ENCODE data around the gene DOP1B.

DOP1B gene

DNA sequence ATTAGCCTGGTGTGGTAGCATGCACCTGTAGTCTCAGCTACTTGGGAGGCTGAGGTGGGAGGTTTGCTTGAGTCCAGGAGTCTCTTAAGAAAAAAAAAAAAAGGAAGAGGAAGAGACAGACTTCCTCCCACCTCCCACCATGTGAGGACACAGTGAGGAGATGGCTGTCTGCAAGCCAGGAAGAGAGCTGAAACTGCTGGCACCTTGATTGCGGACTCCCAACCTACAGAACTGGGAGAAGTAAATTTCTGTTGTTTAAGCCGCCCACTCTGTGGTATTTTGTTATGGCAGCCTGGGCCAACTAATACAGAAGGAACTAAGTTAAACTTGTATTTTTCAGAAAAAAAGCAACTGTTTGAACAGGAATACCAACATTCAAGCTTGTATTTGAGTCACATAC is 21.7 kb downstream of the DOP1B start:
- H3K4me3 ChIP-seq (ENCODE audit: low read length) = no peak overlapping the region
- DNase-seq (ENCODE audit: low read depth) = no peak
- H3K36me3 ChIP-seq (ENCODE audit: control insufficient read depth, insufficient read depth, low read length, severe bottlenecking) = no peaks in the 10 kb centered on the region
- H3K27me3 ChIP-seq (replicated peaks; ENCODE audit: control insufficient read depth, insufficient read depth, low read length) = no peaks in the 10 kb centered on the region
- no peak overlapping the region for H3K9ac ChIP-seq (ENCODE audit: low read length)
- H3K4me1 ChIP-seq (ENCODE audit: control insufficient read depth, insufficient read depth, low read length) = peaks cover 7% of the 10 kb centered on the region
- H3K9me3 ChIP-seq (ENCODE audit: control insufficient read depth, low read length) = no peaks in the 10 kb centered on the region

DNA sequence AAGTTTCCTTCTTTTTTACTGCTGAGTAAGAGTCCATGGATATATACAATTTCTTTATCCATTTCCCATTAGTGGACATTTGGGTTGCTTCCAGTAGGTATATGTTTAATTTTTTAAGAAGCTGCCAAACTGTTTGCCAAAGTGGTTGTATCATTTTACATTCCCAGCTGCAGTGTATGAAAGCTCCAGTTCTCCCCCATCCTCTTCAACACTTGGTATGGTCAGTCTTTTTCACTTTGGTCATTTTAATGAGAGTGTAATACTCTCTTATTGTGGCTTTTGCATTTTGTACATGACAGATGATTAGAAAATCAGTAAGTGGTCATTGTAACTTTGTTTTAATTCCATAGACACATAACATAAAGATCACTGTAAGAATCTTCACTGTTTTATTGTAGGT is 22.5 kb downstream of the DOP1B start:
- DNase-seq (ENCODE audit: low read depth) = no peak
- no peaks in the 10 kb centered on the region for H3K27me3 ChIP-seq (replicated peaks; ENCODE audit: control insufficient read depth, insufficient read depth, low read length)
- H3K9ac ChIP-seq (ENCODE audit: low read length) = no peak overlapping the region
- no peaks in the 10 kb centered on the region for H3K9me3 ChIP-seq (ENCODE audit: control insufficient read depth, low read length)
- H3K4me1 ChIP-seq (ENCODE audit: control insufficient read depth, insufficient read depth, low read length) = peaks cover 10% of the 10 kb centered on the region
- H3K4me3 ChIP-seq (ENCODE audit: low read length) = no peak overlapping the region
- H3K36me3 ChIP-seq (ENCODE audit: control insufficient read depth, insufficient read depth, low read length, severe bottlenecking) = no peaks in the 10 kb centered on the region

DNA sequence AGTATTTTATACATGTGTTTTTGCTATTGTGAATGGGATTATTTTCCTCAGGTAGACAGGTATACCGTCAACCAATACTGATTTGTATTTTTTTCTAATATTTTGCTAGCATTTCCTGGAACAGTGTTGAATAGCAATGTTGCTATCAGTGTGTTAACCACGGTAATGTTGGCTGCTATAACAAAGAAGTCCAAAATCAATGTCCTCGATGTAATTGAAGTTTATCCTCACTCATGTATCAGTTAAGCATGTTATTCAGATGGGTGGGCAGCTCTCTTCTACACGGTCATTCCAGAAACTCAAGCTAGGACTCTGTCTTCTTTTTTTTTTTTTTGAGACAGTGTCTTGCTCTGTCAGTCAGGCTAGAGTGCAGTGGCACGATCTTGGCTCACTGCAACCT is 24.3 kb downstream of the DOP1B start:
- Histone ChIP-seq H3K27me3 (replicated peaks; ENCODE audit: control insufficient read depth, insufficient read depth, low read length) (no peaks in the 10 kb centered on the region), H3K9ac (ENCODE audit: low read length) (no peak overlapping the region), H3K4me1 (ENCODE audit: control insufficient read depth, insufficient read depth, low read length) (peaks cover 10% of the 10 kb centered on the region), H3K9me3 (ENCODE audit: control insufficient read depth, low read length) (no peaks in the 10 kb centered on the region), H3K4me3 (ENCODE audit: low read length) (no peak overlapping the region), H3K36me3 (ENCODE audit: control insufficient read depth, insufficient read depth, low read length, severe bottlenecking) (no peaks in the 10 kb centered on the region)
- DNase-seq (ENCODE audit: low read depth) = no peak

DNA sequence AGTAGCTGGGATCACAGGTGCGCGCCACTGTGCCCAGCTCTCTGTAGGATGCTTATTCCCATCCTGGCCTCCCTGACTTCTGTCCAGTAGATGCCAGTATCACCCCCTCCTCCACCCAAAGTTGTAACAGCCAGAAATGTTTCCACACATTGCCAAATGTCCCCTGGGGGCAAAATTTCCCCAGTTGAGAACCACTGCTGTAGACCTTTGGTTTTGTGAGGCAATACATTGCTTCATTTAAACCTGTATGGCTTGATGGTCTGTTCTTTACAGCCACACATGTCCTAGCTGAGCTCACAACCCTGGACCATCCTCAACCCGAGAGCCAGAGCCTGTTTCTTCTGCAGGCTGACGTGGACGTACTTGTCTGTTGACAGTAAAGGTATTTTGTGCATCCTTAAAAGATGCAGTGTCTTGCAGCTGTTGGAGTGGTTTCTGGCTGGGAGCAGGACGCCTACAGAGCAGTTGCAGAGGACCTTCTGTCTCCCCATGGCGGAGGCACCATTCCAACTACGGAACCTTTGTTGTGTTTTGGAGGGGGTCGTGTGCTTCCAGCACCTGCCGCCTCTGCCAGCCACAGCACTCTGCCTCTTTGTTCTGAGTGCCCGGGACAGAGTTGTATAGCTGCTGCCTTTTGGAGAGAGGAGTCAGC is 26.6 kb downstream of the DOP1B start:
- Histone ChIP-seq H3K36me3 (ENCODE audit: control insufficient read depth, insufficient read depth, low read length, severe bottlenecking) (no peaks in the 10 kb centered on the region), H3K4me1 (ENCODE audit: control insufficient read depth, insufficient read depth, low read length) (peaks cover 10% of the 10 kb centered on the region), H3K27me3 (replicated peaks; ENCODE audit: control insufficient read depth, insufficient read depth, low read length) (no peaks in the 10 kb centered on the region), H3K9ac (ENCODE audit: low read length) (no peak overlapping the region), H3K9me3 (ENCODE audit: control insufficient read depth, low read length) (no peaks in the 10 kb centered on the region), H3K4me3 (ENCODE audit: low read length) (no peak overlapping the region)
- peak; percentile 61 for DNase-seq (ENCODE audit: low read depth)

DNA sequence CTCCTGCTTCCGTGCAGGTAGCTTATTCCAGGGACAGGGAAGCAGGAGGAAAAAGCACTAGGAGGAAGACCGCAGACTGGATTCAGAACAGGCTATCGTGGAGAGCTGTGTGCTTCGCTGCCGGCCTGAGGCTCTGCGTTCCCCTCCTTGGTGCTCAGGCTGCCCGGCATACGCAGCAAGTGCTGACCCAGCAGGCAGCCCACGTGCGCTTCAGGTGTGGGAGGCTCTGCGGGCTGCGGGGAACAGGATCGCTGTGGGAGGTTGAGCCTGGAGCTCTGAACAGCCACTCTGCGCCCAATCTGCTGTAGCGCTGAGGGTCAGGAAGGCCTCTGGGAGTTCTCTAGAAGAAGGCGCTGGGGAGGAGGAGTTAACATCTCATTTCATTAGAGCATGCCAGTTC is 27.9 kb downstream of the DOP1B start:
- Histone ChIP-seq H3K9me3 (ENCODE audit: control insufficient read depth, low read length) (no peaks in the 10 kb centered on the region), H3K4me1 (ENCODE audit: control insufficient read depth, insufficient read depth, low read length) (peaks cover 10% of the 10 kb centered on the region), H3K27me3 (replicated peaks; ENCODE audit: control insufficient read depth, insufficient read depth, low read length) (no peaks in the 10 kb centered on the region), H3K36me3 (ENCODE audit: control insufficient read depth, insufficient read depth, low read length, severe bottlenecking) (no peaks in the 10 kb centered on the region), H3K9ac (ENCODE audit: low read length) (no peak overlapping the region), H3K4me3 (ENCODE audit: low read length) (no peak overlapping the region)
- no peak for DNase-seq (ENCODE audit: low read depth)

DNA sequence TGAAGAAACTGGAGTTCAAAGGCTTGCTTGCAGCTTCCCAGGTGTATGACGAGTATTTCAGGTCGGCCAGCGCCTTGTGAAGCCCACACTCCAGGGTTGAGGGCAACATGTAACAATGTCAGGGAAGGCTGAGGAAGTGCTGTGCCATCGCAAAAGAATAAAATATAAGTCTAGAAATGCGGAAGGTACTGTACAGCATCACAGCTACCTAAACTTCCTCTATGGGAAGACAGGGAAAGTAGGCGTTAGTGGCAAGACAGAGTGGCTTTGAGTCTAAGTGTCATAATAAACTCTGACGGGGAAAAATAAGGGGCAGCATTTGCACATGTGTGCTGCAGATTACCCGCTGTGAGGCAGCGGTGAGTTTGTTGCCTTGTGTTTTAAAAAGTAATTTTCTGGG is 28.9 kb downstream of the DOP1B start:
- Histone ChIP-seq H3K4me1 (ENCODE audit: control insufficient read depth, insufficient read depth, low read length) (peaks cover 10% of the 10 kb centered on the region), H3K9ac (ENCODE audit: low read length) (no peak overlapping the region), H3K36me3 (ENCODE audit: control insufficient read depth, insufficient read depth, low read length, severe bottlenecking) (no peaks in the 10 kb centered on the region), H3K9me3 (ENCODE audit: control insufficient read depth, low read length) (no peaks in the 10 kb centered on the region), H3K27me3 (replicated peaks; ENCODE audit: control insufficient read depth, insufficient read depth, low read length) (no peaks in the 10 kb centered on the region), H3K4me3 (ENCODE audit: low read length) (no peak overlapping the region)
- DNase-seq (ENCODE audit: low read depth) = no peak

DNA sequence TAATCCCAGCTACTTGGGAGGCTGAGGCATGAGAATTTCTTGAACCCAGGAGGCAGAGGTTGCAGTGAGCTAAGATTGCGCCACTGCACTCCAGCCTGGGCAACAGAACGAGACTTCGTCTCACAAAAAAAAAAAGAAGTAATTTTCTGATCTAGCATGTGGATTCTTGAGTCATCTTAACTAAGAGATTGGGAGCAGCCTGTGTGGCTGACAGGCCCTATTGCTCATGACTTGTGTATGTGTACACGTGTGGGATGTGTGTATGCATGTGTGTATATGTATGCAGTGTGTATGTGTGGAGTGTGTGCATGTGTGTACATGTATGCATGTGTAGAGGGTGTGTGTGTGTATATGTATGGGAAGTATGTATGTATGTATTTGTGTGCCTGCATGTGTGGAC is 29.5 kb downstream of the DOP1B start:
- no peak overlapping the region for H3K4me3 ChIP-seq (ENCODE audit: low read length)
- H3K9me3 ChIP-seq (ENCODE audit: control insufficient read depth, low read length) = no peaks in the 10 kb centered on the region
- H3K4me1 ChIP-seq (ENCODE audit: control insufficient read depth, insufficient read depth, low read length) = peaks cover 10% of the 10 kb centered on the region
- no peaks in the 10 kb centered on the region for H3K36me3 ChIP-seq (ENCODE audit: control insufficient read depth, insufficient read depth, low read length, severe bottlenecking)
- no peaks in the 10 kb centered on the region for H3K27me3 ChIP-seq (replicated peaks; ENCODE audit: control insufficient read depth, insufficient read depth, low read length)
- no peak for DNase-seq (ENCODE audit: low read depth)
- H3K9ac ChIP-seq (ENCODE audit: low read length) = no peak overlapping the region

DNA sequence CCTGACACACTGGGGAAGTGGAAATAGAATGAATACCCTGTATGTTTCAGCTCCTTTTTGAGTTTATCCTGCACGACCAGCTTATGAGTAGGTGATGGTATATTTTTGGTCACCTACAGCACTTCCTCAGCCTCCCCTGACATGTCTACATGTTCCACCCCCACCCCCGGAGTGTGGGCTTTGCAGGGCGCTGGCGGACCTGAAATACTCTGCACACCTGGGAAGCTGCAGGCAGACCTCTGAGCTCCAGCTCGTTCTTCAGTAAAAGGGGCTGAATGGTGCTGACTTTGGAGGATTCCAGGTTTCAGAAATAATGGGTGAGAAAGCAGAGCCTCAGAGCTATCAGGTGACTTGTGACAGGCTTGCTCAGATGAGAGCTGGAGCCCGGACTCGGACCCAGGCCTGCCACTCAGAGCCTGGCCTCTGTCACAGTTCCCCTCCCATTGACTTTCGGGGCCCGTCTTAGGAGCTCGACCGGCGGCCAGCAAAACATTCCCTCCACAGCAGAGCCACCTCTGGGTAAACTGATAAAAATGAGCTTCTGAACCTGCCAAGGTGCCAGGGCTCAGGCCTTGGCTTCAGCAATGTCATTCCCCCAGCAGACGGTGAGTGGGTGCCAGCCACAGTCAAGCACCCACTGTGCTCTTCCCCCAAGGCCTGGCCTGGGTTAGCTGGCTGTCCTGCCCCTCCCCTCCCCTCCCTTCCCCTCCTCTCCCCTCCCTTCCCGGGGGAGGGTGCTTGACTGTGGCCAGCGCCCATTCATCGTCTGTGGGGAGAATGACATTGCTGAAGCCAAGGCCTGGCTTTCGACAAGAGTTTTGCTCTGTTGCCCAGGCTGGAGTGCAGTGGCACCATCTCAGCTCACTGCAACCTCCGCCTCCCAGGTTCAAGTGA is 30.1 kb downstream of the DOP1B start:
- Histone ChIP-seq H3K9ac (ENCODE audit: low read length) (no peak overlapping the region), H3K4me1 (ENCODE audit: control insufficient read depth, insufficient read depth, low read length) (peaks cover 10% of the 10 kb centered on the region), H3K27me3 (replicated peaks; ENCODE audit: control insufficient read depth, insufficient read depth, low read length) (no peaks in the 10 kb centered on the region), H3K36me3 (ENCODE audit: control insufficient read depth, insufficient read depth, low read length, severe bottlenecking) (no peaks in the 10 kb centered on the region), H3K4me3 (ENCODE audit: low read length) (no peak overlapping the region), H3K9me3 (ENCODE audit: control insufficient read depth, low read length) (no peaks in the 10 kb centered on the region)
- DNase-seq (ENCODE audit: low read depth) = no peak

DNA sequence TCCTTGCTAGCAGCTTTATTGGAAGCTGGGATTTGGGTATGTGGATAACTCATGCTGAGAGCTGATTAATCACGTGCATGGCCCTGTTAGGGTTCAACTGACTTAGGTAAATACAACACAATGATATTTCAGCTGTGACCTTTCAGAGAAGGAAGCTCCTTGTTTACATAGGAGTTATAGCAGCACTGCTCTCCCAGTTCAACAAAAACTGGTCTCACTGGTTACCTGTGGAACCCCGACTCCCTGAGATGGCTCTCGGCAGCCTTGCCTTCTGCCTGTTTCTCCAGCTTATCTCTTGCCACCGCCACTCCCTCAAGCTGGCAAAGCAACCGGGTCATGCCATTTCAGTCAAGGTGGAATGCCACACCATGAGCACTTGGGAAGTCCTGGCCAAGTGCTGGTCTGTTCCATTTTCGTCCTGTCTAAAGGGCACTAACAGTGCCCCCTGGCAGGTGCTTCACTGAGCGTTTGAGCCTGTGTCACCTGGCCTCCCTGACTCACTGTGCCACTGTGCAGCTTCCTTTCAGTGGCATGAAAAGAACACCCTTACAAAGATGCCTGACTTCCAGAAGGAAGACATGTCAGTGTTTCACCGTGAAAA is 31.6 kb downstream of the DOP1B start:
- Histone ChIP-seq H3K4me3 (ENCODE audit: low read length) (no peak overlapping the region), H3K27me3 (replicated peaks; ENCODE audit: control insufficient read depth, insufficient read depth, low read length) (no peaks in the 10 kb centered on the region), H3K9me3 (ENCODE audit: control insufficient read depth, low read length) (no peaks in the 10 kb centered on the region), H3K9ac (ENCODE audit: low read length) (no peak overlapping the region), H3K36me3 (ENCODE audit: control insufficient read depth, insufficient read depth, low read length, severe bottlenecking) (no peaks in the 10 kb centered on the region), H3K4me1 (ENCODE audit: control insufficient read depth, insufficient read depth, low read length) (peaks cover 5% of the 10 kb centered on the region)
- no peak for DNase-seq (ENCODE audit: low read depth)

DNA sequence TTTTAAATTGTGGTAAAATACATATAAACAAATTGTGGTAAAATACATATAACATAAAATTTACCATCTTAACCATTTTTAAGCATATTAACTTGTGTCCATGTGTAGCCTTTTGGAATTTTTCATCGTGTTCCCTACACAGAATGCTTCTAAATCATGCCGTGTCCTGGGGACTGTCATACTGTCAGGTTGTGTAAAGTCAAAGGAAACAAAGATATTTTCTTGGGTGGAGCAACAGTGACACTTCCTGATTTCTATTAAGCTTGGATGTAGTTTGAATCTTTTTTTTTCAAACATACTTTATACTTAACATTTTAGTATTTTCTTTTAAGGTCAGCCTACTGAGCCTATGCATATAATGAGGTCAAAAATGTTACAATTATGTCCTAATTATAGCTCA is 32.3 kb downstream of the DOP1B start:
- H3K9me3 ChIP-seq (ENCODE audit: control insufficient read depth, low read length) = no peaks in the 10 kb centered on the region
- no peaks in the 10 kb centered on the region for H3K27me3 ChIP-seq (replicated peaks; ENCODE audit: control insufficient read depth, insufficient read depth, low read length)
- no peak for DNase-seq (ENCODE audit: low read depth)
- H3K4me1 ChIP-seq (ENCODE audit: control insufficient read depth, insufficient read depth, low read length) = no peaks in the 10 kb centered on the region
- H3K9ac ChIP-seq (ENCODE audit: low read length) = no peak overlapping the region
- H3K36me3 ChIP-seq (ENCODE audit: control insufficient read depth, insufficient read depth, low read length, severe bottlenecking) = no peaks in the 10 kb centered on the region
- no peak overlapping the region for H3K4me3 ChIP-seq (ENCODE audit: low read length)

DNA sequence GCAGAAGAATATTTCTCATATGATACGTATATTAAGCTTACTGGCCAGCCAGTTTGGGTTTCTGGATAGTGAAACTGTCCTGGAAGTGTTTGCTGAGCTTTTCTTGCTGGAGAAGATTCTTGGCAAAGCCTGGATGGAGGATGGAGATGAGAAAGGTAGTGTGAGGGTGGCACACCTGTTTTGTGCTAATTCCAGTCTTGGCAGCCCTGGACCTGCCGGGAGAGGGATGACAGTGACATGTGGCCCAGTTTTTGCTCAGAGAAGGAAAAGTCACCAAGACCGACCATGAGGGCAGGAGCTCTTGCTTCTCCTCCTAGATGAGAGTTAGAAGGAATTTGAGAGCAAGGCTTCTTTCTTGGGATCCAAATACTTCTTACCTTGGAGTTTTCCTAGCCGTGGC is 34.1 kb downstream of the DOP1B start:
- Histone ChIP-seq H3K9ac (ENCODE audit: low read length) (no peak overlapping the region), H3K27me3 (replicated peaks; ENCODE audit: control insufficient read depth, insufficient read depth, low read length) (no peaks in the 10 kb centered on the region), H3K36me3 (ENCODE audit: control insufficient read depth, insufficient read depth, low read length, severe bottlenecking) (no peaks in the 10 kb centered on the region), H3K9me3 (ENCODE audit: control insufficient read depth, low read length) (no peaks in the 10 kb centered on the region), H3K4me3 (ENCODE audit: low read length) (no peak overlapping the region), H3K4me1 (ENCODE audit: control insufficient read depth, insufficient read depth, low read length) (no peaks in the 10 kb centered on the region)
- no peak for DNase-seq (ENCODE audit: low read depth)
